ENCODE measurements around the gene FAHD2A.
A peak's percentile ranks its signal among the peaks of the same experiment; 100 is the strongest.

The FAHD2A gene

GRCh38 chr2:95402370-95403203 is at the start of gene FAHD2A:
TSS of gene FAHD2A (plus strand) at chr2:95402708. CDS start at chr2:95405559, 2,851 bp downstream.
- Histone ChIP-seq H3K9ac (ENCODE audit: low read length) (peak within 1 kb of the TSS; percentile 84), H3K27ac (ENCODE audit: low read depth, low read length, poor library complexity, severe bottlenecking) (no peak within 1 kb of the TSS), H3K4me3 (ENCODE audit: low read depth, low read length, poor library complexity, severe bottlenecking) (peak within 1 kb of the TSS; percentile 90), H2AFZ (ENCODE audit: low read length) (no peak within 1 kb of the TSS), H3K9me2 (ENCODE audit: low read depth, low read length) (no peaks in the 10 kb centered on the region), H3K27me3 (ENCODE audit: insufficient read depth, low read length) (no peaks in the 10 kb centered on the region), H3K36me3 (ENCODE audit: insufficient read depth, low read length) (peaks cover 5% of the 10 kb centered on the region), H3K79me2 (ENCODE audit: insufficient read depth, low read length) (no peaks in the 10 kb centered on the region), H3K9me3 (ENCODE audit: low read length) (no peaks in the 10 kb centered on the region), H4K20me1 (ENCODE audit: insufficient read depth, low read length) (no peaks in the 10 kb centered on the region), H3K4me1 (ENCODE audit: insufficient read depth, low read length, severe bottlenecking) (peaks cover 17% of the 10 kb centered on the region), H3F3A (ENCODE audit: insufficient read depth, low read length) (no peaks in the 10 kb centered on the region), H3K4me2 (ENCODE audit: low read length) (peak within 1 kb of the TSS; percentile 70)
- no peak for TF ChIP-seq EZH2 (IDR thresholded peaks at IDR 0.05; ENCODE audit: borderline replicate concordance, low read length)
- no peak for TF ChIP-seq CTCF (IDR thresholded peaks at IDR 0.05; ENCODE audit: low read length)

- TF ChIP-seq EZH2 (IDR thresholded peaks at IDR 0.05; ENCODE audit: borderline replicate concordance, low read length), result no peak
- TF ChIP-seq CTCF (IDR thresholded peaks at IDR 0.05; ENCODE audit: low read length), result no peak
- Histone ChIP-seq H2AFZ (ENCODE audit: low read length) (no peak overlapping the region), H3K27me3 (ENCODE audit: insufficient read depth, low read length) (no peaks in the 10 kb centered on the region), H3K4me2 (ENCODE audit: low read length) (no peak overlapping the region), H3K36me3 (ENCODE audit: insufficient read depth, low read length) (no peaks in the 10 kb centered on the region), H3K4me3 (ENCODE audit: low read depth, low read length, poor library complexity, severe bottlenecking) (no peak overlapping the region), H3K9me2 (ENCODE audit: low read depth, low read length) (no peaks in the 10 kb centered on the region), H3K9me3 (ENCODE audit: low read length) (no peaks in the 10 kb centered on the region), H3K27ac (ENCODE audit: low read depth, low read length, poor library complexity, severe bottlenecking) (no peak overlapping the region), H3F3A (ENCODE audit: insufficient read depth, low read length) (no peaks in the 10 kb centered on the region), H4K20me1 (ENCODE audit: insufficient read depth, low read length) (no peaks in the 10 kb centered on the region), H3K79me2 (ENCODE audit: insufficient read depth, low read length) (no peaks in the 10 kb centered on the region), H3K9ac (ENCODE audit: low read length) (no peak overlapping the region), H3K4me1 (ENCODE audit: insufficient read depth, low read length, severe bottlenecking) (no peaks in the 10 kb centered on the region)
Measured at GRCh38 chr2:95353055-95353575, 49.4 kb upstream of the FAHD2A start.

- TF ChIP-seq EZH2 (IDR thresholded peaks at IDR 0.05; ENCODE audit: borderline replicate concordance, low read length) (no peak), CTCF (IDR thresholded peaks at IDR 0.05; ENCODE audit: low read length) (no peak)
- Histone ChIP-seq H3K9me3 (ENCODE audit: low read length) (no peaks in the 10 kb centered on the region), H4K20me1 (ENCODE audit: insufficient read depth, low read length) (no peaks in the 10 kb centered on the region), H3K4me1 (ENCODE audit: insufficient read depth, low read length, severe bottlenecking) (no peaks in the 10 kb centered on the region), H3K79me2 (ENCODE audit: insufficient read depth, low read length) (no peaks in the 10 kb centered on the region), H3K4me3 (ENCODE audit: low read depth, low read length, poor library complexity, severe bottlenecking) (no peak overlapping the region), H3K36me3 (ENCODE audit: insufficient read depth, low read length) (no peaks in the 10 kb centered on the region), H3K27me3 (ENCODE audit: insufficient read depth, low read length) (no peaks in the 10 kb centered on the region), H3K9ac (ENCODE audit: low read length) (no peak overlapping the region), H3K27ac (ENCODE audit: low read depth, low read length, poor library complexity, severe bottlenecking) (no peak overlapping the region), H3K9me2 (ENCODE audit: low read depth, low read length) (no peaks in the 10 kb centered on the region), H3F3A (ENCODE audit: insufficient read depth, low read length) (no peaks in the 10 kb centered on the region), H2AFZ (ENCODE audit: low read length) (no peak overlapping the region), H3K4me2 (ENCODE audit: low read length) (no peak overlapping the region)
Measured at GRCh38 chr2:95353613-95354468, 48.7 kb upstream of the FAHD2A start.
